Lung (tissue), 12 donors: ENCODE data around the gene SRCIN1. TPM values are rescaled to one million over a fixed set of nuclear protein-coding genes. Genes with fewer than 3 reads are reported as not detected.

ENCODE experiments used
- ATAC-seq: fragments of 200-7000 bp; cut with Tn5 transposase; one replicate; pipeline ENCODE4 v1.9.1; 2020; ENCODE audit warnings: moderate number of reproducible peaks; ENCODE audit not compliant: insufficient read depth, low FRiP score
- DNase-seq, 3 donors: peaks; one replicate each; pipeline ENCODE4 v3.0.0-alpha.2; 2013 to 2017
- H3K27ac ChIP-seq, 2 donors: one replicate each; pipeline ENCODE4 v1.5.1; 2013; ENCODE audit warnings: mild to moderate bottlenecking in 2 of 2, moderate library complexity in 2 of 2, control low read depth in 1 of 2, inconsistent platforms in 1 of 2, low read depth in 1 of 2, low read length in 1 of 2
- H3K27me3 ChIP-seq, 3 donors: one replicate each; pipeline ENCODE4 v1.5.1; 2013; ENCODE audit warnings: low read length in 2 of 3; ENCODE audit not compliant: control insufficient read depth in 3 of 3, insufficient read depth in 3 of 3
- H3K36me3 ChIP-seq, 4 donors: one replicate each; pipeline ENCODE4 v1.5.1; 2013; ENCODE audit warnings: low read length in 4 of 4, mild to moderate bottlenecking in 1 of 4, moderate library complexity in 1 of 4; ENCODE audit not compliant: control insufficient read depth in 4 of 4, insufficient read depth in 4 of 4
- H3K4me1 ChIP-seq, 5 donors: one replicate each; pipeline ENCODE4 v1.5.1; 2013; ENCODE audit warnings: low read length in 5 of 5, mild to moderate bottlenecking in 2 of 5, moderate library complexity in 1 of 5; ENCODE audit not compliant: control insufficient read depth in 5 of 5, insufficient read depth in 5 of 5
- H3K4me3 ChIP-seq: one replicate; pipeline ENCODE4 v1.5.1; 2013; ENCODE audit warnings: mild to moderate bottlenecking, control low read depth, moderate library complexity
- H3K9ac ChIP-seq, 2 donors: one replicate each; pipeline ENCODE4 v1.5.1; 2013; ENCODE audit warnings: low read length in 2 of 2, control low read depth in 1 of 2; ENCODE audit not compliant: insufficient read depth in 1 of 2
- H3K9me3 ChIP-seq, 4 donors: one replicate each; pipeline ENCODE4 v1.5.1; 2013; ENCODE audit warnings: low read length in 3 of 4, mild to moderate bottlenecking in 1 of 4, moderate library complexity in 1 of 4; ENCODE audit not compliant: control insufficient read depth in 4 of 4, insufficient read depth in 3 of 4
- CTCF ChIP-seq: IDR thresholded peaks from 2 replicates; pipeline ENCODE4 v1.5.1; 2012; ENCODE audit warnings: mild to moderate bottlenecking; ENCODE audit errors: control extremely low read depth, extremely low read depth
- WGBS, 2 donors: extraction: QIAGEN DNeasy Blood & Tissue Kit; methylation state at CpG; one replicate each; pipeline ENCODE4 v1.1.7; 2013; 5-methylcytosine and 5-hydroxymethylcytosine counted together
- polyA plus RNA-seq, 2 donors: library from polyadenylated mRNA; stranded (reverse); fragments of 200-250 nt; gene quantifications; one replicate each; pipeline ENCODE4 v1.2.1, GENCODE V29; 2013
- total RNA-seq, 2 donors: library from RNA; depleted of rRNA in 1 of 2; stranded (reverse); fragments of >200 nt in 1 of 2; gene quantifications; one replicate each; pipeline ENCODE4 v1.2.1, GENCODE V29; 2014 to 2021
- donor health status: control.
- donor health status: control.
- donor health status: Bipolar disorder and iron deficiency.
- donor health status: healthy.
- donor health status: DM: yes; HTN: yes; CAD: no.

Gene SRCIN1
- total and polyA plus RNA-seq, 4 donors = 1.5 to 15.0 (median 2.5) TPM

GRCh38 chr17:38600906-38601305 lies 4.8 kb downstream of the SRCIN1 start:
- Histone ChIP-seq H3K36me3 (no peaks in the 10 kb centered on the region), H3K4me3 (no peak overlapping the region), H3K9me3 (peaks cover 0 to 2% (median 0%) of the 10 kb centered on the region in 4 donors), H3K27ac (no peak overlapping the region), H3K9ac (no peak overlapping the region), H3K27me3 (peaks cover 0 to 25% (median 23%) of the 10 kb centered on the region in 3 donors), H3K4me1 (peaks cover 0 to 20% (median 2%) of the 10 kb centered on the region in 5 donors)
- DNase-seq (no peak), ATAC-seq (no peak)
- WGBS, 2 donors = 61 to 68% methylated on average over 8 of the region's 8 CpGs
- TF ChIP-seq CTCF = no peak

DNA sequence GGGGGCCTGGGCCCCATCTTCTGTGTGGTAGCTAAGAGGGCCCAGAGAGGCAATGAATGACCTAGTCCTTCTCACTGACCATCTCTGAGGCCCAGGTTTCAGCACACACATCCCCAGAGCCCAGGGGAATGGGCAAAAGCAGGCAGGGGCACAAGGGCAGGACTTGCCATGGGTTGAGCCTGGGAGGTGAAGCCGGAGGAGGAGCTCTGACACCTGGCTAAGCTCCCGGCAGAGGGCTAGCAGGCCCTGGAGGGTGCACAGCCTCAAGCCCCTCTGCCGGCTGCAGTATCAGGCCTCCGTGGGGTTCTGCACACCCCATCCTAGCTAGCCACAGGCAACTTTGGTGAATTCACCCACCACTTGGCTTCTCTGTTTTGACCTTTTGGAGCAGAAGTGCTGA lies 5.3 kb downstream of the SRCIN1 start:
- WGBS, 2 donors = 80 to 86% methylated on average over 4 of the region's 4 CpGs
- H3K4me3 ChIP-seq = no peak overlapping the region
- H3K27me3 ChIP-seq = peaks cover 0 to 29% (median 23%) of the 10 kb centered on the region in 3 donors
- peaks cover 0 to 20% (median 2%) of the 10 kb centered on the region in 5 donors for H3K4me1 ChIP-seq
- no peak for TF ChIP-seq CTCF
- H3K27ac ChIP-seq = no peak overlapping the region
- peaks cover 0 to 2% (median 0%) of the 10 kb centered on the region in 4 donors for H3K9me3 ChIP-seq
- DNase-seq (no peak), ATAC-seq (no peak)
- H3K36me3 ChIP-seq = no peaks in the 10 kb centered on the region
- H3K9ac ChIP-seq = no peak overlapping the region

- no peak overlapping the region for H3K27ac ChIP-seq
- H3K36me3 ChIP-seq = no peaks in the 10 kb centered on the region
- H3K4me3 ChIP-seq = no peak overlapping the region
- 57 to 66% methylated on average over 9 of the region's 9 CpGs for WGBS, 2 donors
- no peak for DNase-seq
- H3K9me3 ChIP-seq = peaks cover 0 to 2% (median 0%) of the 10 kb centered on the region in 4 donors
- no peak for ATAC-seq
- peaks cover 0 to 20% (median 0%) of the 10 kb centered on the region in 5 donors for H3K4me1 ChIP-seq
- peaks cover 0 to 23% (median 21%) of the 10 kb centered on the region in 3 donors for H3K27me3 ChIP-seq
- no peak overlapping the region for H3K9ac ChIP-seq
- no peak for TF ChIP-seq CTCF
These were observed 6.3 kb downstream of the SRCIN1 start for GRCh38 chr17:38599398-38599856.

- WGBS, 2 donors = 61 to 67% methylated on average over 3 of the region's 3 CpGs
- Histone ChIP-seq H3K9ac (no peak overlapping the region), H3K4me1 (peaks cover 0 to 20% (median 0%) of the 10 kb centered on the region in 5 donors), H3K4me3 (no peak overlapping the region), H3K36me3 (no peaks in the 10 kb centered on the region), H3K27me3 (peaks cover 0 to 21% (median 17%) of the 10 kb centered on the region in 3 donors), H3K9me3 (peaks cover 0 to 2% (median 0%) of the 10 kb centered on the region in 4 donors), H3K27ac (no peak overlapping the region)
- DNase-seq (no peak), ATAC-seq (no peak)
- no peak for TF ChIP-seq CTCF
These were observed 6.8 kb downstream of the SRCIN1 start for GRCh38 chr17:38598995-38599394.
